Aorta (tissue), 5 donors: Measurements from ENCODE around the gene HRH2. TPM values are rescaled to one million over a fixed set of nuclear protein-coding genes. Genes with fewer than 3 reads are reported as not detected.

Source experiments
- ATAC-seq: fragments of 200-7000 bp; cut with Tn5 transposase; one replicate; pipeline ENCODE4 v1.9.1; 2022; ENCODE audit warnings: moderate library complexity; ENCODE audit not compliant: low FRiP score
- DNase-seq, 2 donors: peaks; one replicate each; pipeline ENCODE4 v3.0.0-alpha.2; 2020
- H3K27ac ChIP-seq, 2 donors: one replicate each; pipeline ENCODE4 v1.5.1; 2013; ENCODE audit warnings: low read length in 2 of 2, mild to moderate bottlenecking in 2 of 2, moderate library complexity in 2 of 2, control low read depth in 1 of 2, inconsistent platforms in 1 of 2, low read depth in 1 of 2
- H3K27me3 ChIP-seq, 2 donors: one replicate each; pipeline ENCODE4 v1.6.1; 2013; ENCODE audit warnings: control low read depth in 1 of 2, low read length in 1 of 2, mild to moderate bottlenecking in 1 of 2, moderate library complexity in 1 of 2; ENCODE audit not compliant: insufficient read depth in 2 of 2, control insufficient read depth in 1 of 2
- H3K36me3 ChIP-seq, 2 donors: one replicate each; pipeline ENCODE4 v1.6.1; 2013; ENCODE audit warnings: control low read depth in 1 of 2, low read length in 1 of 2, mild to moderate bottlenecking in 1 of 2; ENCODE audit not compliant: insufficient read depth in 2 of 2, control insufficient read depth in 1 of 2
- H3K4me1 ChIP-seq, 2 donors: one replicate each; pipeline ENCODE4 v1.6.1; 2013; ENCODE audit warnings: low read length in 2 of 2, control low read depth in 1 of 2, mild to moderate bottlenecking in 1 of 2, moderate library complexity in 1 of 2; ENCODE audit not compliant: insufficient read depth in 2 of 2, control insufficient read depth in 1 of 2
- H3K4me3 ChIP-seq, 2 donors: one replicate each; pipeline ENCODE4 v1.5.1; 2013; ENCODE audit warnings: low read length in 2 of 2, control low read depth in 1 of 2, mild to moderate bottlenecking in 1 of 2
- H3K9me3 ChIP-seq: one replicate; pipeline ENCODE4 v1.6.1; 2013; ENCODE audit warnings: mild to moderate bottlenecking, low read length; ENCODE audit not compliant: control insufficient read depth
- WGBS, 2 donors: extraction: QIAGEN DNeasy Blood & Tissue Kit; methylation state at CpG; one replicate each; pipeline ENCODE4 v1.1.7; 2013; 5-methylcytosine and 5-hydroxymethylcytosine counted together
- intact Hi-C, 2 donors: fragments of 100-400 bp; cut with DNase I; formaldehyde crosslinking; loops; one replicate each; pipeline versions ENCODE4 v1.14.2 to v1.15.0; 2022
- polyA plus RNA-seq, 2 donors: library from polyadenylated mRNA; stranded (reverse); fragments of 200-250 nt; gene quantifications; one replicate each; pipeline ENCODE4 v1.2.3, GENCODE V29; 2013
- total RNA-seq, 2 donors: library from RNA; stranded (reverse); fragmentation: NEBNext Ultra II Directional; extraction: Animal tissue kit (Norgen Biotek cat#: 25700); gene quantifications; one replicate each; pipeline ENCODE4 v1.2.1, GENCODE V29; 2021
- donor health status: healthy with polysubstance abuse.
- donor health status: Bipolar disorder and iron deficiency.
- donor health status: DM: no; HTN: no; CAD: no.
- donor health status: DM: no; HTN: no; CAD: no.
- donor health status: DM: yes; HTN: yes; CAD: no.

HRH2 gene
- total and polyA plus RNA-seq, 4 donors = 1.1 to 15.3 (median 7.4) TPM

DNA sequence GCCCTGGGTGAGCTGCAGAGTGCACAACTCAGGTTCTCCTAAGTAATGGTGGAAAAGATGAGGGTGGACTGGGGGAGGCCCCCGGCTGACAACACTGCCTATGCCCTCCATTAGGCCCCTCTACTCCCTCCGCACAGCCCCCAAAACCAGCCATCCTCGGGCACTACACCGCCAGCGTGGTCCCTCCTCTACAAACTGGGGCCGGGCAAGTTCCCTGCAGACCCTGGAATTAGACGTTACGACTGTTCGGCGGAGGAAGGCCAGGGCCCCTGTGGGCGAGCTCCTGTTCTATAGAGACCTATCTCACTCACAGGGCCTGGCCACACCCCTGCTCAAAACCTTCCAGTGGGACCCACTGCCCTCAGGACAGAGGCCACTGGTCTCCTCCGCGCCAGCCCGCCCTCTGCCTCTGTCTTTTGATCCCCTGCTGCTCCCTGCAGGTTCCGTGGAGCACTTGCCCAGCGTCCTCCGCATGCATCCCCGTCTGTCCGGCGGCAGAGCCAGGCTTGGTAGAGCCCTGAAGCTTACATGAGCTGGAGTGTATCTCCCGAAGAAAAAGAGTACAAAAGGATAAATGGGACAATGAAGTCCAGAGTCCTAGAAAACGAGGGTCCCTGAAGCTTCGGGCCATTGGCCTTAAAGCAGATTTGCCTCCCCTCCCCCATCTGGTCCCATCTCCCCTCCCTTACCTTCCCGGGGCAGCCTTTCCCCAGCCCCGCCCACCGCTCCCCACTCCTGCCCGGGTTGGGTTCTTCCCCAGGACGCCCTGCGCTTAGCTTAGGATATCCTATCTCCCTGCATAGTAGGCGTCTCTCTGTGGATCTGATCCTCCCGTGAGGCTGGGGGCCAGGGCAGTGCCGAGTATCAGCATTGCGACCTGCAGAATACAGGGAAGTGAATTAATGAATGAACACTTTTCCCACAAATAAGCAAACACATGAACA is 71.3 kb downstream of the HRH2 start:
- H3K4me3 ChIP-seq = no peak overlapping the region
- DNase-seq = peak in 1 of 2 donors; percentile 41
- H3K9me3 ChIP-seq = peaks cover 6% of the 10 kb centered on the region
- no peaks in the 10 kb centered on the region for H3K27me3 ChIP-seq
- intact Hi-C loops = no loop called here
- 17 to 19% methylated on average over 27 to 33 of the region's 33 CpGs for WGBS, 2 donors
- ATAC-seq = peak; percentile 27
- H3K27ac ChIP-seq = no peak overlapping the region
- no peaks in the 10 kb centered on the region for H3K36me3 ChIP-seq
- no peaks in the 10 kb centered on the region for H3K4me1 ChIP-seq

DNA sequence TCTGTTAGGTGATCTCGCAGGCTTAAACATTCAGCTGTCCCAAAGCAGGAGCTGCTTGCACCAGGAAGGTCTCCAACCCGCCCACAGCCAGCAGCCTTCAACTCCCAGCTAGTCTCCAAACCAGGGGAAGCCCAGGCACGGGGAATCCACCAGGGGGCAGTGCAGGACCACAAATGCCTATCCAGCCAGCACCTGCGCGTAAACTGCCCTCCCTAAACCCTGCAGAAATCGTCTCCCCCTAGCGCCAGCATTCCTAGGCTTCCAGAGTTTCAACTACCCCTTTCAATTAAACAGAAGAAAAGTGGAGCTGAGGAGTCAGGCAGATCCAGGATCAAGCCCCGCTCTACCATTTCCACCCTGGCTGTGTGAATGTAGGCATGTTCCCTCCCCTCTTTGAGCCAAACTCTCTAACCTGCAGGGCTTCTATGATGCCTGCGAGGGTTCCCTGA is 72.0 kb downstream of the HRH2 start:
- DNase-seq (peak; percentile 93 to 95), ATAC-seq (peak; percentile 82)
- WGBS, 2 donors = 4 to 5% methylated on average over 9 of the region's 9 CpGs
- Histone ChIP-seq H3K36me3 (no peaks in the 10 kb centered on the region), H3K4me1 (no peaks in the 10 kb centered on the region), H3K4me3 (no peak overlapping the region), H3K27me3 (no peaks in the 10 kb centered on the region), H3K27ac (no peak overlapping the region), H3K9me3 (peaks cover 6% of the 10 kb centered on the region)
- intact Hi-C loops = no loop called here

DNA sequence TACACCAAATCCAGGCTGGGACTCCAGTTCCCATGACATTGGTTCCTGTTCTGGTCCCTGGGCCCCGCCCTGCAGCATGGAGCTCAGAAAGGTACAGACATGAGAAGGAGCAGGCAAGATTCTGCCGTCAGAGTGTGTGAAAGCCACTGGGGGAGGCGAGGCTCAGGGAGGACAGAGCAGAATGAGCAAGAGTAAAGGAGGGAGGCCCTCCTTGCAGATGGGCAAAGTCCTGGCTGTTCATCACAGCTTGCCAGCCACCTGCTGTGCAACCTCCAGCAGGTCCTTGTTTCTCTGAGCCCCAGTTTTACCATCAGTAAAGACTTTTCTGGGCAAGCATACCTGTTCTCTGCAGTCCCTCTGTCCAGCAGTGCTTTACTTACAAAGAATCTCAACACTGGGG is 73.3 kb downstream of the HRH2 start:
- ATAC-seq (no peak), DNase-seq (peak in 1 of 2 donors; percentile 14)
- no peaks in the 10 kb centered on the region for H3K27me3 ChIP-seq
- no peaks in the 10 kb centered on the region for H3K36me3 ChIP-seq
- no peak overlapping the region for H3K27ac ChIP-seq
- intact Hi-C loops = no loop called here
- H3K4me1 ChIP-seq = no peaks in the 10 kb centered on the region
- no peak overlapping the region for H3K4me3 ChIP-seq
- WGBS, 2 donors = 63 to 73% methylated on average over 3 of the region's 3 CpGs
- H3K9me3 ChIP-seq = peaks cover 6% of the 10 kb centered on the region

DNA sequence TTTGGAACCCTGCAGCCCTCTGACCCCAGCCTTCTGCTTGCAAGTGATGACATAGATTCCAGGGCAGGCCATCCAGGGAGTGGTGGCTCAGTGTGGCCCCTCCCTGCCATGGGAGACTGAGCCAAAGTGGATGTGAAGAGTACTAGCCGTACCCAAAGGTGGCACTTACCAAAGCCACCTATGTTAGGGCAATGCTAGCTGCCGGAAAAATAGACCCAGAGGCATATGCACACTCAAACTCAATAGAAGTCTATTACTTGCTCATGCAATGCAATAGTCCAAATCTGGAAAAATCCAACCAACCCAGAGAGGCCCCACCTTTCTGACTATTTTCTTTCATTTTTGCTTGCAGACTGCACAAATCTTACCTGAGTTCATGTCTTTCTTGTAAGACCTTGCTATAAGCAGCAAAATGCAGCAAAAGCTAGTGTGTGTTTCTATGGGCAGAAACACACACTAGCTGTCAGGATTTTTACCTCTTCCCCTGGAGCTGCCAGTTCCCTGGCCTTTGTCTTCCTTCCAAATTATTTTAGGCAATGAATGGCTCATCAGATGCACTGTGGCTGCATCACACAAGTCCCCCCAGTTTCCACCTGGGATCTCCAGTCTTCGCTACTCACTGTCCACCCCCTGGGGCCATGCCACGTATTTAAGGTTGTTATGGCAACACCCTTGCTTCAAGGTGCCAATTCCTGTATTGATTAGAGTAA is 74.0 kb downstream of the HRH2 start:
- H3K27me3 ChIP-seq = no peaks in the 10 kb centered on the region
- ATAC-seq = no peak
- 69 to 70% methylated on average over 4 of the region's 4 CpGs for WGBS, 2 donors
- H3K9me3 ChIP-seq = peaks cover 6% of the 10 kb centered on the region
- no peak overlapping the region for H3K27ac ChIP-seq
- H3K4me3 ChIP-seq = no peak overlapping the region
- intact Hi-C loops = no loop called here
- H3K36me3 ChIP-seq = no peaks in the 10 kb centered on the region
- no peaks in the 10 kb centered on the region for H3K4me1 ChIP-seq
- peak in 1 of 2 donors; percentile 14 for DNase-seq

DNA sequence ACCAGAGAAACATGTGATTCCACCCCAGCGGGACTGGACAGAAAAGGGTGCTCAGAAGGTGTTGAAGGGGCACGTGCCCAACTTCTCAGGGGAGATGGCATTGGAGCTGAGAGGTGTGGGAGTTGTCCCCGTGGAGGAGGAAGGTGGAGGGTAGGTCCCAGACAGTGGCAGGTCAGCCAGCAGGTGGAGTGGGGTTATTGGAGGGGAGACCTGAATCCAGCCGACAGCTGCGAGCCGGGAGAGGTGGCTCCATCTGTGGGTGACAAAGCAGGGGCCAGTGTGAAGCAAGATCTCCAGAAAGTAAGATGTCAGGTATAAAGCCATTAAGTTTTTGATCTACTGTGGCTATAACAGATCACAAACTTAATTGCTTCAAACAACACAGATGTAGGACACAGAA is 75.1 kb downstream of the HRH2 start:
- 80 to 81% methylated on average over 6 of the region's 6 CpGs for WGBS, 2 donors
- intact Hi-C loops = no loop called here
- no peaks in the 10 kb centered on the region for H3K36me3 ChIP-seq
- no peaks in the 10 kb centered on the region for H3K27me3 ChIP-seq
- H3K27ac ChIP-seq = no peak overlapping the region
- no peak overlapping the region for H3K4me3 ChIP-seq
- ATAC-seq = no peak
- peaks cover 6% of the 10 kb centered on the region for H3K9me3 ChIP-seq
- peak in 1 of 2 donors; percentile 20 for DNase-seq
- no peaks in the 10 kb centered on the region for H3K4me1 ChIP-seq

DNA sequence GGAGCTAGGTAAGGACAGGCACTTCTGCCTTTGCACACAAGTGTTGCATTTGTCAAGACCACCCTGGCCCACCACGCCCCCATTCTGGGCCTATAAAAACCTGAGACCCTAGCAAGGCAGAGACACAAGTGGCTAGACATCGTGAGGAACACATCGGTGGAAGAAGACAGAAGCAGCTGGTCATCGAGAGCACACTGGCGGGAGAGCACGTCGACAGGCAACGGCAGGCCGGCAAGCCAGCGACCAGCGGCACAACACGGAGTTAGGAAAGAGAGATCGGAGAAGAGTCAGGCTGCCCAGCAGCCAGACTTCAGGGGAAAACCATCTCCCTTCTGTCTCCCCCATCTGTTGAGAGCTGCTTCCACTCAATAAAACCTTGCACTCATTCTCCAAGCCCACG is 76.1 kb downstream of the HRH2 start:
- intact Hi-C loops = no loop called here
- ATAC-seq = no peak
- H3K27ac ChIP-seq = no peak overlapping the region

DNA sequence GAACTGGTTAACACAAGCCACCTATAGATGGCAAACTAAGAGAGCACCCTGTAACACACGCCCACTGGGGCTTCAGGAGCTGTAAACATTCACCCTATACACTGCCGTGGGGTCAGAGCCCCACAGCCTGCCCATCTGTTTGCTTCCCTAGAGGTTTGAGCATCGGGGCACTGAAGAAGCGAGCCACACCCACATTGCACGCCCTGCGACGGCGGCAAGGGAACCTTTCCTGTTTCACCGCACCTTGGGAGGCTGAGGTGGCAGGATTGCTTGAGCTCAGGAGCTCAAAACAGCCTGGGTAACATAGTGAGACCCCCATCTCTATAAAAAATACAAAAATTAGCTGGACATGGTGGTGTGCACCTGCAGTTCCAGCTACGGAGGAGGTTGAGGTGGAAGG is 76.6 kb downstream of the HRH2 start:
- WGBS, 2 donors = 76 to 79% methylated on average over 10 of the region's 10 CpGs
- no peak for ATAC-seq
- intact Hi-C loops = no loop called here

More for the DNA sequence above, 76.1 kb downstream of the HRH2 start:
- no peaks in the 10 kb centered on the region for H3K27me3 ChIP-seq
- no peak overlapping the region for H3K4me3 ChIP-seq
- WGBS, 2 donors = 88 to 89% methylated on average over 14 of the region's 14 CpGs
- H3K36me3 ChIP-seq = no peaks in the 10 kb centered on the region
- H3K4me1 ChIP-seq = no peaks in the 10 kb centered on the region
- DNase-seq = peak in 1 of 2 donors; percentile 27
- H3K9me3 ChIP-seq = peaks cover 6% of the 10 kb centered on the region

DNA sequence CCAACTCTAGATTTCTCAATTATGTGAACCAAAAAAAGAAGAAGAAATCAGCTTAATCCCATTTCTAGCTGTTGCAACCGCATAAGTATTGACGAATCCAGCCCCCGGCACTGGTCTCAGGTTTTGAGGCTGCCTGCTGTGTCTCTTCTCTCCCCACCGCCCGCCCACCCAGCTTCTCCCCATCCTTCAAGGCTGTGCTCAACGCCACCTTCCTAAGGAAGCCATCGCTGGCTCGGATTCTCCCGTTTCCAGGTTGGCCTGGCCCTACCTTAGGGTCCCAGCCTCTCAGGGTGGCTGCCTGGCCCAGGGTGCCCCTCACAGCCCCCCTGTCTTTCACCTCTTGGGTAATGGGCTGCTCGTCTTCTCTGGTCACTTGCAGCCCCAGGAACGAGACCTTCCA is 77.8 kb downstream of the HRH2 start:
- DNase-seq (peak in 1 of 2 donors; percentile 12), ATAC-seq (no peak)
- intact Hi-C loops = no loop called here
- Histone ChIP-seq H3K4me1 (no peaks in the 10 kb centered on the region), H3K4me3 (no peak overlapping the region), H3K36me3 (no peaks in the 10 kb centered on the region), H3K9me3 (peaks cover 6% of the 10 kb centered on the region), H3K27me3 (no peaks in the 10 kb centered on the region), H3K27ac (no peak overlapping the region)
- 77 to 79% methylated on average over 11 of the region's 11 CpGs for WGBS, 2 donors

More for the DNA sequence above, 76.6 kb downstream of the HRH2 start:
- DNase-seq = peak in 1 of 2 donors; percentile 17
- Histone ChIP-seq H3K27me3 (no peaks in the 10 kb centered on the region), H3K4me1 (no peaks in the 10 kb centered on the region), H3K4me3 (no peak overlapping the region), H3K36me3 (no peaks in the 10 kb centered on the region), H3K9me3 (peaks cover 6% of the 10 kb centered on the region), H3K27ac (no peak overlapping the region)
